Anterior cingulate cortex (tissue), 58 donors: Measurements from ENCODE around the gene NELL1.

ENCODE experiments used
- DNase-seq, 58 donors: peaks; one replicate each; lab custom pipeline; 2025; lab: John Stamatoyannopoulos, UW

Gene NELL1

DNA sequence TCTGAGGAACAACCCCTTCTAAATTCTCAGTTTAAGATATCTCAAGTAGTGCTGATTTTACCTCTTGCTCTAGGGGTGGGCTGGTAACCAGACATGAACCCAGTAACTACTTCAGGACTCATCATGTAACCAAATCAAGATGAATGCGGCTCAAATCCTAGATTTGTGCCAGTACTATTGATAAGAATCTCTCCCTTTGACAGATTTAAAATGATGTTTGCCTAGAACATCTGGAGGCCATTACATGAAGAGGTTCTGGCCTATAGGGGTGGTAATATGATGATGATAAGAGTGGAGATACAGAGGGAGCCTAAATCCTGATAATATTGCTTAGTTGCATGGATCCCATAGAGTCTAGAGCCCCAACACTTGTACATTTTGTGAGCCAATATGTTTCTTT lies 850.9 kb downstream of the NELL1 start:
- no peak for DNase-seq

DNA sequence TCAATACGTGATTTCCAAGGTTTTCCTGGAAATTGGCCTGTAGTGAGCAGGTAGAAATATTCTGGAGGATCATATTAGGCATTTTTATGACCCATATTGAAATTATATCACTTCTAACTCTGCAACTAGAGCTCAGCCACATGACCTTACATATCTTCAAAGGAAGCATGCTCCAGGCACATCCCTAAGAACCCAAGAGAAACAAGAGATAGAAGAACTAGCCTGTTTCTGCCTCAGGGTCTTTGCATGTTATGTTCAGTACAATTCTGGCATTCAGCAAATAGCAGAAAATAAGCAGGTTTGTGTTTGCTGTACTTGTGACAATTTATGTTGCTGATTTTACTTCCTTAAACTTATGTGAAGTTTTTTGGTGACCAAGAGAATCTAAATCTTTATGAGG lies 859.8 kb downstream of the NELL1 start:
- DNase-seq = no peak

DNA sequence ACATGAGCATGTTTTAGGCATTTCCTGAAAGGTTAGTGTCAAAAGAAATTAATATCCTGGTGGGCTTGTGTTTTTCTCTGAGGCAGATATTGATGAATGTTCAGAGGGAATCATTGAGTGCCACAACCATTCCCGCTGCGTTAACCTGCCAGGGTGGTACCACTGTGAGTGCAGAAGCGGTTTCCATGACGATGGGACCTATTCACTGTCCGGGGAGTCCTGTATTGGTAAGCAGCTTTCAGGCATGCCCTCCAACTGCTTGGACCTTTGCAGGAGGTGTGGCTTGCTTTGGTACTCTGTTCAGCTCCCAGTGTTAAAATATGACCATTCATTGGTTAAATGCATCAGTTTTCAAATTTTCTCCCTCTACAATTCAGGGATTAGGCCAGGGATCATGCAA lies 864.9 kb downstream of the NELL1 start:
- no peak for DNase-seq

DNA sequence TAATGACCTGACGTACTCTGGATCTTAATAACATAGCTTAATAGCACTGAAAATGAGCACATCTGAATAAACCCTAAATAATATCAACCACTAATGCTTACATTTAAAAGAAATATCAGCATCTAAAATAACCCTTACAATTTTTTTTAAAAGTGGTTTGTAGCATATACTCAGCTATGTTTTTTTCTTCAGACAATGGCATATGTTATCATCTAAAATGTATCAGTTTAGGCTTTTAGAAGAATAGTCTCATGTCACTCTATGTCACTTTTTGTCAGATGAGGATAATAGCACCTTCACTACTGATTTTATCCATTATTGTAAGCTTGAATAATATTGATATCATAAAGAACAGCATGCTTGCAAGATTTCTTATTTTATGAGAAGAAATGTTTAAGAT lies 868.6 kb downstream of the NELL1 start:
- DNase-seq = no peak

- DNase-seq = no peak
Measured at GRCh38 chr11:21541187-21541751, 871.9 kb downstream of the NELL1 start.

DNA sequence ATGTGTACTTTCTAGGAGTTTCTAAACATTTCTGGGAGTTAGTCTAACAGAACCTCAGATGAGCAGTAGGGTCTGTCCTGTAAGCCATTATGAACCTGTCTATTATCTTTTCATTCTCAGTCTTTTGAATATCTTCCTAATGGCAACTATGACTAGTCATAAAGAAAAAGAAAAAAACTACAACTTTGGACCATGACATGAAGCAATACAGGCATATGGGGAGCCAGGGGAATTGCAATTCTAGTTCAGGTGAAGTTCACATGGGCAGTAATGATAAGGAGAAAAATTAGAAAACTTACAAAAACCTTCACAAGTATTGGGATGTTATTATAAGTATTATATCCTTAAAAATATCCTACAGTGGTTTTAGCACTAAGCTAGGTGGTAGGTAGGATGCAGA lies 874.5 kb downstream of the NELL1 start:
- no peak for DNase-seq

- DNase-seq = no peak
Measured at GRCh38 chr11:21545699-21546098, 876.3 kb downstream of the NELL1 start.

- no peak for DNase-seq
Measured at GRCh38 chr11:21546703-21547102, 877.3 kb downstream of the NELL1 start.

- no peak for DNase-seq
Measured at GRCh38 chr11:21552911-21553310, 883.5 kb downstream of the NELL1 start.

DNA sequence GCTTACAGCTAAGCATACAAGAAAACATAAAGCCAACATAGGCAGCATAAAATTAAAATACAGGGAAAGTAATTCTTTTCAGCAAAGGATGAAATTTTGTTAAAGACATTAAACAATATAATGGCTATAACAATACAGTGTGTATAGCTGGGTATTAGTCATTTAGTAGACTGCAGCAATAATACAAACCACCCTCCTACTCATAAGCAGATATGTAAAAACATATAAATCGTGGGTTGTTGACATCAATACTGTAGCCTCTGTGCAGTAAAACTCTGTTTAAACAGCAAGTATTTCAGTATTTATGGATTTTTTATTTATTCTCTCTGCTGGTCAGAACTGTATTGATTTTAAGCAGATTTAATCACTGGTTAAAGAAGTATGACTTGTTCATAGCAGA lies 884.4 kb downstream of the NELL1 start:
- no peak for DNase-seq

DNA sequence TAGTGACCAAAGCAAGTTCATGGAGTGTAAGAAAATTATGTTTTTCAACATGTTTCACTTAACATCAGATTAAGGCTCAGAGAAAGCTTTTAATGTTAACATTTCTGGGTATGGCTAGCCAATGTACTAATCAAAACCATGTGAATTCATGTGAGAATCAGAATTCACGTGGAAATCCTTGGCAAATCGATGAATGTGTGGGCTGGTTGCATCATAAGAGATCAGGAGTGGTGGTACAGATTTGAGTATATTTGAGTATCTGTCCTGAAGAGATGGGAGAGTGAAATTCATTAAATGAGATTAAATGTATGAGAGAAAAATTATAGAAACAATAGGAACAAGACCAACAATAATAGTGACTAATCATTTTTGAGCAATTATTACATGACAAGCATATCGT lies 884.9 kb downstream of the NELL1 start:
- DNase-seq = no peak

- DNase-seq = no peak
Measured at GRCh38 chr11:21556926-21557325, 887.5 kb downstream of the NELL1 start.

GRCh38 chr11:21560466-21560975 lies 891.1 kb downstream of the NELL1 start:
- no peak for DNase-seq

DNA sequence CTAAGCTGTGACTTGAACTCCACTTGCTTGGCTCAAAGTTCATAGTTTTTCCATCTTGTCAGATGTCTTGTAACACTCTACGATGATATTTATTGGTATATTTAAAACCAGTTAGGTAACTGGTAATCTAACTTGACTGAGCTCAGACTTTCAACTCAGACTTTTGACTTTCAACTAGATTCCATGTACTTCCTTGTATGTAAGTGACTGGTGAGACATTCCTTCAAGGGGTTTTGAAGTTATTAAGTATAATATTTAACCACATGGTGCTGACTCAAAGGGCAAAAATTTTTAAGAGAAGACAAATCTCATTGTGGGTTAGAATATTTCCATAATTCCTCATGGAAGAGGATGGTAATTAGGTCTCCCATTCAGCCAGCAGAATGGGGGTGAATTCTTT lies 892.2 kb downstream of the NELL1 start:
- no peak for DNase-seq

DNA sequence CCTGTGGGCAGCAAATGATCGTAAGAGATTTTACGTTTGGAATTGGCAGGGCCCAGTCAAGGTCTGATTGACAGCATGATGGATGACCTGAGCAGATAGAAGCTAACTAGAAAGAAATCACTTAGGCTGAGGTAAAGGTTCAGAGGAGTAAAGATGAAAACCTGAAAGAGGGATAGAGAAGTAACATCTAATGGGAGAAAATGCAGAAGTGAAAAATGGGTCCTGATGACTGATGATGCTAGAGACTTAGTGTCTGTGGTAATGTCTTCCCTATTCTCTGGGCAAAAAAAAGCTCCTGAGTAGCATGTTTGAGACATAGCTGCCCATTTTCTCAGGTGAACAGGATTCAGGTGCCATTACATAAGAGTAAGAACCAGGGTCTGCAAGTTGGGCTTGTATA lies 894.7 kb downstream of the NELL1 start:
- no peak for DNase-seq

DNA sequence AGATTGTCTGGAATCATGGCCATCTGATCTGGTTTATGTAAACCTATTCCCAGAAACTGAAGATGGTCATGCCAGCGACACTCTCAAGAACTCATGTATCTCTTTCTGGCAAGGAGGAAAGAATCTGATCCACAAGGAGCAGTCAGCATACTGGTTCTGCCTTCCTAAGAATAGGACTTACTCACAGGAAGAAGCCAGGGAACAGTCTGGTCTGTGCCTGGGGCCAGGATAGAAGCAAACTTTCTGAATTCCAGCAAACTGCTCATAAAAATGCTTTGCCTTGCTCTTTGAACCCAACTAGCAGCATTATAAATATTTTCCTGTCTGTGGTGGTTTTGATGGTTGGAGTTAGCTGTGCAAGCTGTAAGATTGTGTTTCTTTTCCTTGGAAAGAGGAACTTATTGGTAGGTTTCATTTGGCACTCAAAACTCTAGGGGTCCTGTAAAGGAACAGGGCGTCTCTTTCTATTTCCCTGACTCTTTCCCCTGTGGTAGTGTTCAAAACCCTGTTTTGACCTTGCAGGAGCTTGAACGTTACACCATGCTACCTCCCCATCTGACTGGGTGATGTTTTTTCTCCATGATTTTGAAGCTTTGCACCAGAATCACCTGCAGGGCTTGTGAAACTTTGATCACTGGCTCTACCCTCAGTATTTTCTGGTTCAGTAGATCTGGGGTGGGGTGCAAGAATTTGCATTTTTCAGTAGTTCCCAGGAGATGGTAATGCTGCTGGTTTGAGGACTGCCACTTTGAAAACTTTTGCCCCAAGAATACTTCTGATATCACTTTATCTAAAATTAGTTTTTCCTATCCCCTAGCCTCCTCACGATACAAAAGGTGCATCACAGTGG lies 895.7 kb downstream of the NELL1 start:
- no peak for DNase-seq

DNA sequence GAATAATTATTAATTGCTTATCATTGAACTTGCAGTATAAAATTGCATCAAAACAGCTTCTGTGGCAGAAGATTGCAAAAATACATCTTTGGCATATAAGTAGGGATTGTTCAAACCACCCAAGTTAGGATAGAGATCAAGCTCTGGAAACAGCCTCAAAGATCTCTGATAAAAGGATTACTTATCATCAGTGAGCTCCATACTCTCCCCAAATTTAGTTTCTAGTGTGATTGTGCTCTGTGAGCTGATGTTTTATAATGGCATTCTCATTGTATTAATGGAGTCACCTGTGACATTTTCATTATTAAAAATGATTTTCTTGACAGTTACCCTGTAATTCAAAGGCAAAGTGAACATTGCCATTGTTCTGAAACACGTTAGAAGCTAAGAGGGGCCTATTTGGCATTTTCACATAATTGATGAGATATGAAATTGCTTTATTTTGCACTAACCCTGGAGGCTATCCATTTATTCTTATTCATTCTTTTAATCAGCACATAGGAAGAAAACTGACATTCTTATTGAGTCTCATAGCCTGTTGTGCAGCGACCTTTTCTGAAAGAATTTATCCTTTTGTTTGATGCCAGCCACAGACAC lies 897.2 kb downstream of the NELL1 start:
- DNase-seq = no peak

GRCh38 chr11:21567645-21568290 lies 898.4 kb downstream of the NELL1 start:
- DNase-seq = no peak

- no peak for DNase-seq
Measured at GRCh38 chr11:21572210-21572609, 902.8 kb downstream of the NELL1 start.

DNA sequence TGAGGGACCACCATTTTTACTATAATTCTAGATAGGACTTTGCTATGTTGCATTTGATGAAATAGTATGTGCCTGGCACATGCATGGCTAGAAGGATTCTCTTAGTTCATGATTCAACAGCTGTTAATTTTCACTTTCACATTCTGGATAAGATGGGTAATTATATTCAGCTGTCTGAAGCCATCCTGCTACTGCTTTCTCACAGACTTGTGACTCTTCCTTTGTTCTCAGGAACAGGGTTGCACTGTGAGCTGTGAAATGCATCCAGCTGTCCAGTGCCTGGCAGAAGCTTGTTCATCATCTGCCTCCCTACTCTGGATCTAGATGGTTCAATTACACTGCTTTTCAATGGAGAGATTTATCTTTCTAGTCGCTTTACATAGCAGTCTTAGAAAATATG lies 913.4 kb downstream of the NELL1 start:
- DNase-seq = peak in 15 of 58 donors; percentile 0 to 51 (median 5)

DNA sequence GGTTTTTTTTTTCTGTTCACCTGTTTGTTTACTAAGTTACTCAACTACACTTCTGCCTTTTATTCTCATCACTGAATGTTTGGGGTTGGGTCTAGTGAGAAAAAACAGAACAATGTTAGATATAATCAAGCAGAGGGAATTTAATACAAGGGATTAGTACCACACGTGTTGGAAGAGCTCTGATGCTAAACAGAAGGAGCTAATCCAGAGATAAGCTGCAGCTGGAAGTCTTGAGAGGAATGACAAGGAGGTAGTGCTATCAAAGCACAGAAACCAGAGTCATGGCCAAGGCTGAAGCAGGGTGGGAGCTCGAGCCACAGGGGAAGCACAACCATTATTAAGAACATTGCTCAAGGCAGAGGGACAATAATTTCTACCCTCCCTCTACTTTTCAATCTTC lies 919.4 kb downstream of the NELL1 start:
- no peak for DNase-seq
